Muscle of leg (tissue), 11 donors: Measurements from ENCODE around the gene SHC1. TPM values are rescaled to one million over a fixed set of nuclear protein-coding genes. Genes with fewer than 3 reads are reported as not detected.
A peak's percentile ranks its signal among the peaks of the same experiment; 100 is the strongest.

ENCODE experiments used
- DNase-seq: peaks from one replicate; pipeline ENCODE4 v3.0.0; 2013
- H3K27ac ChIP-seq: one replicate; pipeline ENCODE4 v1.5.1; 2013; ENCODE audit warnings: mild to moderate bottlenecking, low read length, control low read depth
- H3K27me3 ChIP-seq: one replicate; pipeline ENCODE4 v1.6.1; 2013; ENCODE audit warnings: low read length; ENCODE audit not compliant: control insufficient read depth, insufficient read depth
- H3K36me3 ChIP-seq: one replicate; pipeline ENCODE4 v1.6.1; 2013; ENCODE audit warnings: low read length; ENCODE audit not compliant: control insufficient read depth, insufficient read depth
- H3K4me1 ChIP-seq: one replicate; pipeline ENCODE4 v1.6.1; 2013; ENCODE audit warnings: low read length; ENCODE audit not compliant: control insufficient read depth, insufficient read depth
- H3K4me3 ChIP-seq: one replicate; pipeline ENCODE4 v1.5.1; 2013; ENCODE audit warnings: low read length, control low read depth
- H3K9me3 ChIP-seq: replicated peaks from 2 replicates; pipeline ENCODE4 v1.6.1; 2013; ENCODE audit warnings: low read depth, low read length; ENCODE audit not compliant: control insufficient read depth
- WGBS: methylation state at CpG from one replicate; pipeline ENCODE4 v1.1.5; 2013; ENCODE audit warnings: missing lambda C conversion rate; ENCODE audit not compliant: insufficient coverage; 5-methylcytosine and 5-hydroxymethylcytosine counted together
- polyA plus RNA-seq, 8 donors: library from polyadenylated mRNA; unstranded; fragments of 120-200 nt; gene quantifications; one replicate each; pipeline versions ENCODE4 v1.2.1 to v1.2.3, GENCODE V29; 2013; ENCODE audit warnings: inconsistent platforms in 1 of 8, low replicate concordance in 1 of 8; ENCODE audit not compliant: insufficient read length in 8 of 8, insufficient read depth in 1 of 8
- total RNA-seq: library from RNA; stranded (reverse); fragments of 120-200 nt; gene quantifications from one replicate; pipeline ENCODE4 v1.2.4, GENCODE V29; 2013

The SHC1 gene
- total and polyA plus RNA-seq, 9 donors, result 59.3 to 118 (median 90.1) TPM

DNA sequence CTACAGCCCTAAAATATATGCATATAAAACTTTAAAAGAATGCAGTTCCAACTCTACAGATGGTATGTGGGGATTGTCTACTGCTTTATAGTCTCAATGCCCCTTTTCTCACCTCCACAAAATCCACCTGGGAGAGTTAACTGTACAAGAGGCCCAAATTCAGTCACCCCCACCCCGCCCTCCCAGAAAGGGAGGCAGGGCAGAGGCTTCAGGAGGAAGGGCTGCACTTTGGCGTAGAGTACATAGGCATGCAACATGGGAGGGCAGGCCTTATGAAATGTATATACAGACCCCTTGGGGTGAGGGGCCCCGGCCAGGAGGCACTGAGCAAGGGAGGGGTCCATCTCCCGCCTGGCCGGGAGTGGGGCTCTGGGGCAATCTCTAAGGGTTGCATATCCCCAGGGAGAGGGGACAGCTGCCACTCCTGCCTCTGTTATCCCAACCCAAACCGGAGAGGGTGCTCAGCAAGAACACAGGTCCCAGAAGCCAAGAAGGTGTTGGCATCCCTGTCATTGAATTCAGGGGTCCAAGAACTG is 7.7 kb downstream of the SHC1 start:
- Histone ChIP-seq H3K27ac (no peak overlapping the region), H3K27me3 (no peaks in the 10 kb centered on the region), H3K4me3 (peak overlapping the region; percentile 85), H3K36me3 (peaks cover 71% of the 10 kb centered on the region), H3K4me1 (peaks cover 34% of the 10 kb centered on the region), H3K9me3 (no peaks in the 10 kb centered on the region)
- DNase-seq, result no peak
- WGBS, result 55% methylated on average over 2 of the region's 6 CpGs

- no peaks in the 10 kb centered on the region for H3K27me3 ChIP-seq
- peaks cover 67% of the 10 kb centered on the region for H3K36me3 ChIP-seq
- no peak for DNase-seq
- peak overlapping the region; percentile 85 for H3K4me3 ChIP-seq
- H3K4me1 ChIP-seq, result peaks cover 36% of the 10 kb centered on the region
- WGBS, result 5% methylated on average over 4 of the region's 25 CpGs
- no peaks in the 10 kb centered on the region for H3K9me3 ChIP-seq
- H3K27ac ChIP-seq, result peak overlapping the region; percentile 77
Measured at GRCh38 chr1:154962156-154962749, 8.3 kb downstream of the SHC1 start.

GRCh38 chr1:154961207-154962155 is 9.1 kb downstream of the SHC1 start, which contains the start of gene PYGO2:
Gene PYGO2, minus strand, starts transcription at chr1:154961782. Its CDS starts 206 bp downstream, at chr1:154961576.
- peaks cover 44% of the 10 kb centered on the region for H3K4me1 ChIP-seq
- WGBS, result under 1% methylated on average over 81 of the region's 93 CpGs

GRCh38 chr1:154960446-154961136 is 10.0 kb downstream of the SHC1 start:
- H3K27ac ChIP-seq, result peak overlapping the region; percentile 95
- peaks cover 51% of the 10 kb centered on the region for H3K36me3 ChIP-seq
- no peak for DNase-seq
- 38% methylated on average over 6 of the region's 10 CpGs for WGBS
- no peaks in the 10 kb centered on the region for H3K9me3 ChIP-seq
- H3K27me3 ChIP-seq, result no peaks in the 10 kb centered on the region
- peak overlapping the region; percentile 85 for H3K4me3 ChIP-seq
- H3K4me1 ChIP-seq, result peaks cover 46% of the 10 kb centered on the region

More at GRCh38 chr1:154961207-154962155, 9.1 kb downstream of the SHC1 start, which contains the start of gene PYGO2:
- Histone ChIP-seq H3K27ac (peak within 1 kb of the TSS; percentile 95), H3K9me3 (no peaks in the 10 kb centered on the region), H3K36me3 (peaks cover 60% of the 10 kb centered on the region), H3K27me3 (no peaks in the 10 kb centered on the region), H3K4me3 (peak within 1 kb of the TSS; percentile 85)
- DNase-seq, result peak; percentile 88

- no peaks in the 10 kb centered on the region for H3K9me3 ChIP-seq
- peaks cover 55% of the 10 kb centered on the region for H3K4me1 ChIP-seq
- 91% methylated on average over 7 of the region's 7 CpGs for WGBS
- H3K27me3 ChIP-seq, result no peaks in the 10 kb centered on the region
- H3K36me3 ChIP-seq, result peaks cover 39% of the 10 kb centered on the region
- H3K27ac ChIP-seq, result no peak overlapping the region
- no peak overlapping the region for H3K4me3 ChIP-seq
- DNase-seq, result no peak
Measured at GRCh38 chr1:154959426-154959780, 11.1 kb downstream of the SHC1 start.

- no peaks in the 10 kb centered on the region for H3K9me3 ChIP-seq
- no peak for DNase-seq
- peaks cover 60% of the 10 kb centered on the region for H3K4me1 ChIP-seq
- H3K36me3 ChIP-seq, result peaks cover 37% of the 10 kb centered on the region
- no peak overlapping the region for H3K4me3 ChIP-seq
- peak overlapping the region; percentile 9 for H3K27ac ChIP-seq
- H3K27me3 ChIP-seq, result no peaks in the 10 kb centered on the region
- 90% methylated on average over 10 of the region's 16 CpGs for WGBS
Measured at GRCh38 chr1:154958681-154959425, 11.7 kb downstream of the SHC1 start.

- H3K9me3 ChIP-seq, result no peaks in the 10 kb centered on the region
- H3K4me1 ChIP-seq, result peaks cover 66% of the 10 kb centered on the region
- peak overlapping the region; percentile 96 for H3K27ac ChIP-seq
- DNase-seq, result no peak
- peaks cover 31% of the 10 kb centered on the region for H3K36me3 ChIP-seq
- H3K4me3 ChIP-seq, result no peak overlapping the region
- WGBS, result no CpG with 5 or more reads among the region's 2 CpGs
- H3K27me3 ChIP-seq, result no peaks in the 10 kb centered on the region
Measured at GRCh38 chr1:154958036-154958435, 12.5 kb downstream of the SHC1 start.

GRCh38 chr1:154957091-154957657 is 13.4 kb downstream of the SHC1 start:
- Histone ChIP-seq H3K27ac (peak overlapping the region; percentile 96), H3K4me3 (no peak overlapping the region), H3K9me3 (no peaks in the 10 kb centered on the region), H3K4me1 (peaks cover 68% of the 10 kb centered on the region), H3K27me3 (no peaks in the 10 kb centered on the region), H3K36me3 (peaks cover 33% of the 10 kb centered on the region)
- DNase-seq, result no peak
- WGBS, result no CpG with 5 or more reads among the region's 9 CpGs

DNA sequence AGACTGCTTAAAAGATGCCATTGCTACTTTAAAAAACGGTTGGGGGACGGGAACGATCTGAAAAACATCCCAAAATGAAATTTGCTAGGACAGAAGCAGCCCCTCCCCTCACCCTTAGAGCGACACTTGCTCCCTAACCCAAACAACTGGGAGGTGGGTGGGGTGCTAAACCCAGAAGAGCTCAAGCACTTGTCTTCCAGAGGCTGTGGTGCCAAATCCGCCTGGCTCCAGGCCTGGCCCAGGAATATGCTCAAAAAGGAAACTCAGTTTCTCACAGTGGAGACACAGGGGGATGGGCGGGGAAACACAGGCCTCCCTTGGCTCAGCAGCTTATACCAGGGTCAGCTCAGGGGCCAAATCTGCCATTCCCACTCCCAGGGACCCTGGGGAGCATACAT is 14.0 kb downstream of the SHC1 start:
- peak; percentile 90 for DNase-seq
- Histone ChIP-seq H3K9me3 (no peaks in the 10 kb centered on the region), H3K36me3 (peaks cover 36% of the 10 kb centered on the region), H3K27me3 (no peaks in the 10 kb centered on the region), H3K27ac (peak overlapping the region; percentile 96), H3K4me1 (peaks cover 74% of the 10 kb centered on the region), H3K4me3 (peak overlapping the region; percentile 65)
- WGBS, result 12% methylated on average over 3 of the region's 6 CpGs
